Measurements from ENCODE around the gene ZKSCAN7.
"Not testable (repeated sequence)": the region's sequence is repeated elsewhere in the genome, so short reads cannot be mapped to it uniquely, and the experiment has no call there.

DNA sequence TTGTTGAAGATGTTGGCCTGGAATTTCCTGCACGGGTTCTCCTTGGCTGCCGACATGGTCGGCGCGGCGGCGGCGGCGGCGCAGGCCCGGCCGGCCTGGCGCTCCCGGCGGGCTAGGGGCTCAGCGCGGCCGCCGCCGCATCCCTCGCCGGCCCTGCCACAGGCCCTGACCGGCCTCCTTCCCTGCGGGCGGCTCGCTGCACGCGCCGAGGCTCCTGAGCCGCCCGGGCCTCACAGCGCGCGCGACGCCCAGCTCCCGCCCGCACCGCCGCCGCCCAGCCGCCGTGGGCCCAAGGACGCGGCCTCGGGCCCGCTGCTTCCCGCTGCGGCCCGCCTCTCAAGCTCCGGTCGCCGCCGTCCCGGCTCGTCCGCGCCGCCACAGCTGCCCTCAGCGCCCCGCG, 26.0 kb downstream of the ZKSCAN7 start:
- not testable (repeated sequence) for TF ChIP-seq CTCF (IDR thresholded peaks at IDR 0.05; ENCODE audit: low read depth, low read length, poor library complexity, severe bottlenecking); EZH2phosphoT487 (IDR thresholded peaks at IDR 0.05; ENCODE audit: borderline replicate concordance, low read length)

All from DOHH2 (cell line).